ENCODE results near the gene ERP44. TPM values are rescaled to one million over a fixed set of nuclear protein-coding genes. Genes with fewer than 3 reads are reported as not detected.
A peak's percentile ranks its signal among the peaks of the same experiment; 100 is the strongest.
"Not testable (repeated sequence)": the region's sequence is repeated elsewhere in the genome, so short reads cannot be mapped to it uniquely, and the experiment has no call there.

The ERP44 gene
- total RNA-seq, 1 experiment from 2014 or later: 26.8 TPM

GRCh38 chr9:100069068-100069467, 29.7 kb downstream of the ERP44 start:
- DNase-seq (ENCODE audit: low spot score): not testable (repeated sequence)

GRCh38 chr9:100067990-100068389, 30.8 kb downstream of the ERP44 start:
- DNase-seq (ENCODE audit: low spot score): not testable (repeated sequence)

- DNase-seq (ENCODE audit: low spot score): peak; percentile 14
These were observed 32.3 kb downstream of the ERP44 start for GRCh38 chr9:100066539-100066938.

GRCh38 chr9:100064872-100065581, 33.8 kb downstream of the ERP44 start:
- no peak for DNase-seq (ENCODE audit: low spot score)

GRCh38 chr9:100063185-100063584, 35.6 kb downstream of the ERP44 start:
- DNase-seq (ENCODE audit: low spot score): no peak

GRCh38 chr9:100062683-100063082, 36.1 kb downstream of the ERP44 start:
- DNase-seq (ENCODE audit: low spot score): not testable (repeated sequence)

GRCh38 chr9:100058699-100059579, 39.9 kb downstream of the ERP44 start:
- DNase-seq (ENCODE audit: low spot score): no peak

- no peak for DNase-seq (ENCODE audit: low spot score)
These were observed 41.2 kb downstream of the ERP44 start for GRCh38 chr9:100057624-100058023.

GRCh38 chr9:100056561-100056960, 42.2 kb downstream of the ERP44 start:
- no peak for DNase-seq (ENCODE audit: low spot score)

- no peak for DNase-seq (ENCODE audit: low spot score)
These were observed 46.4 kb downstream of the ERP44 start for GRCh38 chr9:100052375-100052774.

GRCh38 chr9:100049551-100049950, 49.2 kb downstream of the ERP44 start:
- DNase-seq (ENCODE audit: low spot score): no peak

GRCh38 chr9:100038472-100038871, 60.3 kb downstream of the ERP44 start:
- DNase-seq (ENCODE audit: low spot score): no peak

- DNase-seq (ENCODE audit: low spot score): no peak
These were observed 64.8 kb downstream of the ERP44 start for GRCh38 chr9:100033877-100034551.

GRCh38 chr9:100030548-100030947, 68.3 kb downstream of the ERP44 start:
- no peak for DNase-seq (ENCODE audit: low spot score)

GRCh38 chr9:100029251-100029650, 69.5 kb downstream of the ERP44 start:
- DNase-seq (ENCODE audit: low spot score): no peak

GRCh38 chr9:100028201-100028784, 70.5 kb downstream of the ERP44 start:
- peak; percentile 58 for DNase-seq (ENCODE audit: low spot score)

GRCh38 chr9:100027543-100027942, 71.3 kb downstream of the ERP44 start:
- no peak for DNase-seq (ENCODE audit: low spot score)

GRCh38 chr9:100021931-100022330, 76.9 kb downstream of the ERP44 start:
- DNase-seq (ENCODE audit: low spot score): no peak

GRCh38 chr9:100020121-100020795, 78.5 kb downstream of the ERP44 start:
- DNase-seq (ENCODE audit: low spot score): no peak

GRCh38 chr9:100019541-100019940, 79.3 kb downstream of the ERP44 start:
- no peak for DNase-seq (ENCODE audit: low spot score)

- no peak for DNase-seq (ENCODE audit: low spot score)
These were observed 84.0 kb downstream of the ERP44 start for GRCh38 chr9:100014846-100015245.
